CD14-positive monocyte (primary cell): ENCODE results near the gene COL11A1. TPM values are rescaled to one million over a fixed set of nuclear protein-coding genes. Genes with fewer than 3 reads are reported as not detected.

Experiments used
- DNase-seq, 3 donors: peaks; one replicate each; pipeline ENCODE4 v3.0.0-alpha.2; 2011 to 2022
- H2AFZ ChIP-seq: 2 replicates; pipeline ENCODE4 v1.6.0; 2012; ENCODE audit warnings: mild to moderate bottlenecking, low read depth, low read length, inconsistent platforms; ENCODE audit not compliant: insufficient read depth, poor library complexity, severe bottlenecking
- H3K27ac ChIP-seq, 2 donors: 1 replicate in 1 of 2; 2 replicates in 1 of 2; pipeline ENCODE4 v1.5.1; 2012 to 2013; ENCODE audit warnings: low read length in 2 of 2, control low read depth in 1 of 2, inconsistent platforms in 1 of 2, low read depth in 1 of 2, mild to moderate bottlenecking in 1 of 2
- H3K27me3 ChIP-seq, 2 donors: one replicate each; pipeline versions ENCODE4 v1.6.0 to v1.6.1; 2011 to 2013; ENCODE audit warnings: low read length in 2 of 2; ENCODE audit not compliant: control insufficient read depth in 2 of 2, insufficient read depth in 2 of 2
- H3K36me3 ChIP-seq, 2 donors: replicated peaks in 1 of 2; 1 replicate in 1 of 2; 2 replicates in 1 of 2; pipeline versions ENCODE4 v1.5.1 to v1.6.1; 2012 to 2013; ENCODE audit warnings: low read length in 2 of 2, control low read depth in 1 of 2, inconsistent platforms in 1 of 2, mild to moderate bottlenecking in 1 of 2; ENCODE audit not compliant: insufficient read depth in 2 of 2, control insufficient read depth in 1 of 2
- H3K4me1 ChIP-seq, 2 donors: 1 replicate in 1 of 2; 2 replicates in 1 of 2; pipeline versions ENCODE4 v1.5.1 to v1.6.1; 2012 to 2013; ENCODE audit warnings: low read length in 2 of 2, control low read depth in 1 of 2, inconsistent platforms in 1 of 2, mild to moderate bottlenecking in 1 of 2, moderate library complexity in 1 of 2; ENCODE audit not compliant: insufficient read depth in 2 of 2, control insufficient read depth in 1 of 2
- H3K4me2 ChIP-seq: replicated peaks from 2 replicates; pipeline ENCODE3; 2012; ENCODE audit warnings: low read length, moderate library complexity, mild to moderate bottlenecking; ENCODE audit not compliant: poor library complexity, severe bottlenecking; ENCODE audit errors: extremely low read depth
- H3K4me3 ChIP-seq, 3 experiments: fragments of 200-600 bp in 1 of 3; sonication (generic) in 1 of 3; replicated peaks in 1 of 3; 1 replicate in 2 of 3; 2 replicates in 1 of 3; pipeline ENCODE4 v1.5.1; 2011 to 2013; ENCODE audit warnings: low read length in 3 of 3, mild to moderate bottlenecking in 3 of 3, control low read depth in 2 of 3, low read depth in 2 of 3, inconsistent platforms in 1 of 3, moderate library complexity in 1 of 3
- H3K79me2 ChIP-seq: 2 replicates; pipeline ENCODE4 v1.6.0; 2012; ENCODE audit warnings: mild to moderate bottlenecking, control low read depth, inconsistent platforms, low read length, moderate library complexity; ENCODE audit not compliant: insufficient read depth
- H3K9ac ChIP-seq: 2 replicates; pipeline ENCODE4 v1.6.0; 2017; ENCODE audit warnings: low read length, mild to moderate bottlenecking; ENCODE audit not compliant: insufficient read depth, poor library complexity, severe bottlenecking
- H3K9me3 ChIP-seq, 2 donors: replicated peaks in 1 of 2; 1 replicate in 1 of 2; 2 replicates in 1 of 2; pipeline versions ENCODE4 v1.5.1 to v1.6.1; 2012 to 2013; ENCODE audit warnings: low read length in 2 of 2, control low read depth in 1 of 2; ENCODE audit not compliant: control insufficient read depth in 1 of 2, insufficient read depth in 1 of 2
- H4K20me1 ChIP-seq: 2 replicates; pipeline ENCODE4 v1.6.0; 2012; ENCODE audit warnings: mild to moderate bottlenecking, low read length, control low read depth, moderate library complexity; ENCODE audit not compliant: insufficient read depth
- H3K27ac Mint-ChIP-seq, 7 donors: one replicate each; pipeline ENCODE4 v1.8.0; 2020; ENCODE audit warnings: mild to moderate bottlenecking in 7 of 7, mixed read lengths in 7 of 7, moderate library complexity in 6 of 7, inconsistent platforms in 2 of 7
- H3K27me3 Mint-ChIP-seq, 3 donors: one replicate each; pipeline ENCODE4 v1.8.0; 2021 to 2022; ENCODE audit warnings: low read depth in 3 of 3, mild to moderate bottlenecking in 3 of 3, mixed read lengths in 3 of 3, moderate library complexity in 3 of 3, inconsistent platforms in 1 of 3
- H3K36me3 Mint-ChIP-seq, 2 donors: one replicate each; pipeline ENCODE4 v1.8.0; 2020; ENCODE audit warnings: mixed read lengths in 2 of 2, inconsistent platforms in 1 of 2, mild to moderate bottlenecking in 1 of 2
- H3K4me1 Mint-ChIP-seq: one replicate; pipeline ENCODE4 v1.8.0; 2020; ENCODE audit warnings: mild to moderate bottlenecking, mixed read lengths
- H3K4me3 Mint-ChIP-seq, 2 donors: one replicate each; pipeline ENCODE4 v1.8.0; 2020; ENCODE audit warnings: mild to moderate bottlenecking in 2 of 2, mixed read lengths in 2 of 2, moderate library complexity in 1 of 2
- H3K9me3 Mint-ChIP-seq, 7 donors: one replicate each; pipeline ENCODE4 v1.8.0; 2020 to 2022; ENCODE audit warnings: mixed read lengths in 7 of 7, mild to moderate bottlenecking in 6 of 7, moderate library complexity in 6 of 7, inconsistent platforms in 2 of 7
- CTCF ChIP-seq: fragments of 200-600 bp; IDR thresholded peaks from one replicate; pipeline ENCODE4 v1.8.0; 2022; ENCODE audit warnings: antibody characterized with exemption, mild to moderate bottlenecking
- WGBS: methylation state at CpG from one replicate; pipeline ENCODE4 v1.1.5; 2013; ENCODE audit warnings: missing lambda C conversion rate; ENCODE audit not compliant: insufficient coverage; 5-methylcytosine and 5-hydroxymethylcytosine counted together
- intact Hi-C, 2 donors: fragments of 100-400 bp; cut with micrococcal nuclease; formaldehyde crosslinking; loops; one replicate each; pipeline versions ENCODE4 v1.15.0 to v1.15.1; 2023
- polyA plus RNA-seq, 3 donors: library from polyadenylated mRNA; depleted of rRNA in 1 of 3; unstranded in 2 of 3; stranded (reverse) in 1 of 3; fragments of 300-500 nt in 2 of 3; fragments of >200 nt in 1 of 3; fragmentation: Illumina TruSeq in 2 of 3; gene quantifications; 1 replicate in 2 of 3; 2 replicates in 1 of 3; pipeline ENCODE4 v1.2.3, GENCODE V29; 2012 to 2021

COL11A1 gene
- polyA plus RNA-seq, 3 donors = not detected

GRCh38 chr1:102884238-102884637, 224.1 kb downstream of the COL11A1 start:
- Mint-ChIP-seq H3K36me3 (no peaks in the 10 kb centered on the region), H3K27ac (no peak overlapping the region), H3K9me3 (peaks cover 0 to 2% (median 0%) of the 10 kb centered on the region in 7 donors), H3K4me3 (no peak overlapping the region), H3K4me1 (no peaks in the 10 kb centered on the region), H3K27me3 (no peaks in the 10 kb centered on the region)
- no peaks in the 10 kb centered on the region for H3K79me2 ChIP-seq
- H3K27me3 ChIP-seq = no peaks in the 10 kb centered on the region
- no peaks in the 10 kb centered on the region for H4K20me1 ChIP-seq
- H3K9me3 ChIP-seq = no peaks in the 10 kb centered on the region
- H3K4me1 ChIP-seq = no peaks in the 10 kb centered on the region
- H3K36me3 ChIP-seq = no peaks in the 10 kb centered on the region
- no peak overlapping the region for H3K27ac ChIP-seq
- TF ChIP-seq CTCF = no peak
- intact Hi-C loops = no loop called here
- H3K4me2 ChIP-seq = no peak overlapping the region
- no peak overlapping the region for H2AFZ ChIP-seq
- 83% methylated on average over 3 of the region's 4 CpGs for WGBS
- no peak overlapping the region for H3K9ac ChIP-seq
- no peak overlapping the region for H3K4me3 ChIP-seq
- DNase-seq = no peak

GRCh38 chr1:102879439-102879993, 228.8 kb downstream of the COL11A1 start:
- H3K27me3 Mint-ChIP-seq = no peaks in the 10 kb centered on the region
- H3K36me3 Mint-ChIP-seq = no peaks in the 10 kb centered on the region
- Histone ChIP-seq H3K4me1 (no peaks in the 10 kb centered on the region), H3K4me2 (no peak overlapping the region), H4K20me1 (no peaks in the 10 kb centered on the region), H2AFZ (no peak overlapping the region), H3K79me2 (no peaks in the 10 kb centered on the region), H3K9me3 (no peaks in the 10 kb centered on the region), H3K9ac (no peak overlapping the region), H3K36me3 (no peaks in the 10 kb centered on the region), H3K4me3 (no peak overlapping the region), H3K27me3 (no peaks in the 10 kb centered on the region), H3K27ac (no peak overlapping the region)
- no peak overlapping the region for H3K4me3 Mint-ChIP-seq
- intact Hi-C loops = no loop called here
- no peak for TF ChIP-seq CTCF
- no CpG with 5 or more reads among the region's 6 CpGs for WGBS
- DNase-seq = no peak
- no peak overlapping the region for H3K27ac Mint-ChIP-seq
- H3K9me3 Mint-ChIP-seq = peaks cover 0 to 2% (median 0%) of the 10 kb centered on the region in 7 donors
- H3K4me1 Mint-ChIP-seq = no peaks in the 10 kb centered on the region
